Lung microvascular endothelial cell (primary cell): ENCODE results near the gene TMEM167A. TPM values are rescaled to one million over a fixed set of nuclear protein-coding genes. Genes with fewer than 3 reads are reported as not detected.

Experiments
- DNase-seq, 2 donors: peaks; one replicate each; pipeline versions ENCODE4 v3.0.0 to v3.0.0-alpha.2; 2010; ENCODE audit warnings: low read depth in 2 of 2
- total RNA-seq: library from RNA; depleted of rRNA; stranded (reverse); fragments of >200 nt; gene quantifications from 2 replicates; pipeline ENCODE4 v1.2.1, GENCODE V29; 2014

TMEM167A gene
- total RNA-seq, 1 donor from 2014 or later, result 43.3 TPM

GRCh38 chr5:83035373-83036100 is 41.7 kb downstream of the TMEM167A start:
- no peak for DNase-seq

DNA sequence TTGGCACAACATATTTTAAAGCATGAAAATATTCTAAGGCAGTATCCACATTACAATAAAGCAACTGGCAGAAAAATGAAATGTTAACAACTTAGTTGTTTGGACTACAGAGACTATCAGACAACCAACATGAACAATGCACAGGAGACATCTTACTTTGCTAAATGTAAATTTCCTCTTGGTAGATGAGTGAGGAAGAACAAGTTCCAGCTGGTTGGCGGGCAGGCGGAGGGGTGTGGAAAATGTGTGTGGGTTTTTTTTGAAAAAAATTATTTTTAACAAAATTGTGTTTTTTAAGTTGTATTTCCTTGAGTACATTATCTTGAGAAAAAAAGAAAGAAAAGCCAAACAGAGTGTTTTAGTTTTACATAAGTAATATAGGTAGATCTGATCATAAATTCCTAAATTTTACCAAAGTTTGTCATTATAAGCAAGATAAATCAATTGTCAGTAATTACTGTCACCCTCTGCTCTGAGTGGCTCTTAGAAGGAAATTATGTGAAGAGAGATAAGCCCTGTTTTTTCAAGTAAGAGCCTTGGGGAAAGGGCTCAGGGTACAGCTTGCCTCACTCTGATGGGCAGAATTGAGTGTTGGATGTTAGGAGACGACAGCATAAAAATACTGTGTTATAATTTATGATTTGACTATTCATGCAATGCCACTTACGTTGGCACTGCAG is 42.5 kb downstream of the TMEM167A start:
- DNase-seq, result no peak

GRCh38 chr5:83034036-83034435 is 43.2 kb downstream of the TMEM167A start:
- no peak for DNase-seq

DNA sequence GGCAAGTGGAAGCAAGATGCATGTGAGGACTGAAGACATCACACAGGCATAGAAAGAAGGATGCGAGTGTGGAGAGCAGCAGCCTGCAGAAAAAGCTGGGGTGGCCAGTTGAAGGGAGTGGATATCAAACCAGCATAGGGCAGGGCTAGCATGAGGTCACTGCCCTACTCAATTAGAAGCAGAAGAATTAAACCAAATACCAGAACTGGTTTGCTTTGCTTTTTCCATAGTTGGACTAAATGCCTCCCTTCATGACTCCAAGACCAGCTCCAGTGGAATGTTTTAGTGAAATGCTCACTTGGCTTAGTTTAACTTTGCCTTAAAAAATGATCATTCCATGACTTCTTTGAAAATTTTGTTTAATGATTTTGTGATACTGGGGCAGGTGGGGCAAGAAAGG is 45.8 kb downstream of the TMEM167A start:
- DNase-seq, result no peak

DNA sequence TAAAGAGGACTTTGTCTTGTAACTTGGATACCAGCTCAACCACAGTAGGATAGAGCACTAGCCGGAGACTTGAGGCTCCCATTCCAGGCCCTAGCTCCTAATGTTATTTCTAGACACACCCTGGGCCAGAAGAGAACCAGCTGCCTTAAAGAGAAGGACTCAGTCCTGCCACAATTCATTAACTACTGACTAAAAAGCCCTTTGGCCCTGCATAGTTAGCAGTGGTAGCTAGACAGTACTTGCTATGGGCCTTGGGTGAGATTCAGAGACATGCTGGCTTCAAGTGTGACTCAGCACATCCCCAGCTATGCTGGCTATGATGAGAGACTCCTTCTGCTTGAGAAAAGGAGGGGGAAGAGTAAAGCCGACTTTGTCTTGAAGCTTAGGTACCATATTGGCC is 47.3 kb downstream of the TMEM167A start:
- peak in 1 of 2 donors; percentile 7 for DNase-seq

DNA sequence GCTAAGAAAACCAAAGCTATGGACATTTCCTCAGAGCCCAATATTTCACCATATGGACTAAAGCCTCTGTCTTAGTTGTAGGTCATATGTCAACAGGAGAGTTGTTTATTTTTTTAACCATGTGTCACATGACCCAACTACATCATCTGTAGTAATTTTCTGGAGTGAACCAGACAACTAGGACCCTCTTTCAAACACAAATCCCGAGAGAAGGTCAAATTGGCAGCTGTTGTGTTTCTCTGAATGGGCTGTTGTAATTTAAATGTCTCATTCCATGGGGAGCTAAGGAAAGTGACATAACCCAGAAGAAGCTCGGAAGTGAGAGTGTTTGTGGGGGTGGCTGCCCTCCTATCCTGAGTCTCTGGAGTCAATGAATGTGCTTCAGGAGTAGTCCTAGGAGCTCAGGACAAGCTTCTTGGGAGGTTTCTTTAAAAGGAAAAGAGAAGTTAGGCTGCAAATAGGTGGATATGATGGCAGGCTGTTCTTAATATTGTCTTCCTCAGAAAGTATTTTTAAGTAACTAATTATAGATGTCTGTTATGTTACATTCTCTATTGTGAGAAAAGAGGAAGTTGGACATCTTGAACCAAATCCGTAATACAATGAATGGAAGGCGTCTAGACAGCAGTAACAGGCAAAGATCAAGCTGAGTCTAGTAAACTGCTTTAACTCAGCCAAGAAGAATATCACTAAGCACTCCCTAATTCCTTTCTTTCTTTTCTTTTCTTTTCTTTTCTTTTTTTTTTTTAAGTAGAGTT is 50.1 kb downstream of the TMEM167A start:
- DNase-seq, result peak in 1 of 2 donors; percentile 33

- DNase-seq, result no peak
Measured at GRCh38 chr5:83026516-83026915, 50.7 kb downstream of the TMEM167A start.

DNA sequence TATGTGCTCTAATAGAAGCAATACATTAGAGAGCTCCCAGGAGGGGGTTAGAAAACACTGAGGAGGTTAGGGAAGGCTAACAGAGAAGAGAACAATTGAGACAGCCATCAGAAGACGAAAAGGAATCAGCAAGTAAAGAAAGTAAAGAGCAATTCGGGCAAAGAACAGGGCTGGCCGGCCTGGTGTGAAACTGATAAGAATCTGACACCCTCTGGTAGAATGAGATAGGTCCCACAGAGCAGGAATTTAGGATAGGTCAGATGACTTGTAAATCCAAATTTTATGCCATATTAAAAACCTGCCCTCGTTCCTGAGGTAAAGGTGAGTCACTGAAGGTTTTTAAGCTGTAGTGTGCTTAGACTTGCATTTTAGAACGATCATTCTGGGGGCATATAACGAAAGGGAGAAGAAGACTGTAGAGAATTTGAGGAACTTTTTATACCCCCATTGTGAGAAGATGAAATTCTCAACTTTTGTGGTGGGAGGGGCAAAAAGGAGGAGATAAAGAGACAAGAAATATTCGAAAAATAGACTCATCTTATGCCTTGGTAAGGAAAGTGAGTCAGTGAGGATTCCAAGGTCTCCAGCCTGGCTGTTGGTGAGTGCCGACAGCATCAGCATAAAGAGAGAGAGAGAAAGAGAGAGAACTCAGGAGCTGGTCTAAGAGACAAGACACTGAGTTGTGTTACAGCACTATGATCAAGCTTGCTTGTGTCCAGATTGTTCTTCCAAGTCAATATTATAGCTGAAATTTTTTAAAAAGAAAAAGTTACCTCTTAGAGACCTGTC is 51.3 kb downstream of the TMEM167A start:
- DNase-seq, result no peak

- no peak for DNase-seq
Measured at GRCh38 chr5:83022334-83022733, 54.9 kb downstream of the TMEM167A start.

- DNase-seq, result no peak
Measured at GRCh38 chr5:83015676-83016075, 61.5 kb downstream of the TMEM167A start.

DNA sequence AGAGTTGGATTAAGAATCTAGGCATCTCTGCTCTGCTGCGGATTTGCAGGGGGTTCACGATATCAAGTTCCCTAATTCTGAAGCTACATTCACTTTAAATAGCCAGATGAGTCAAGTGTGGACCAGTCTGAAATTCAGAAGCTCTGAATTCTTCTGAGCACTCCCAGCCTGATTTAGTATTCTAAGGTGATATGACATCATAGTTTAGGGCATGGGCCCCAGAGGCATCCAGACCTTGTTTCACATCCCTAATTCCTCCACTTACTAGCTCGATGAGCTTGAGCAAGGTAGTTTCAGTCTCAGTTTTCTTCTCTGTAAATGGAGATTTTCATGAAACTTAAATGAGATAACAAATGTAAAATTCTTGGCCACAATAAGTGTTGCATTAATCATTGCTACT is 65.2 kb downstream of the TMEM167A start:
- DNase-seq, result no peak

DNA sequence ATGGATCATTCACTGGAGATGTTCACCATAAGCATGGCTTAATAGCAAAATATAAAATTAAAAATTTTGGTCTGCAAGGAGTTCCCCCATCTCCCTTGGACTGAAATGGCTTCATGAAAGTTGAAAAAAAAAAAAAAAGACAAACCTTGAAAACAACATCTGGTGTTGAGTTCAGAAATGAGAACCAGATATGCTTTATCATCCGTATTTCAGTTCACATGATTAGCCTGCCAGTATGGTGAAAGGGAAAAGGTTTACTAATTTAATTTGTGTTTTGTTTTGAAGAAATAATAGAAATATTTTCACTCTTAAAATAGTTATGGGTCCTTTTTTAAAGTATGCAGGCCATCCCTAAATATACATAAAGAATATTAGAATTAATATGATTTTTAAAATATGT is 67.8 kb downstream of the TMEM167A start:
- no peak for DNase-seq

- DNase-seq, result no peak
Measured at GRCh38 chr5:83007755-83008154, 69.4 kb downstream of the TMEM167A start.

DNA sequence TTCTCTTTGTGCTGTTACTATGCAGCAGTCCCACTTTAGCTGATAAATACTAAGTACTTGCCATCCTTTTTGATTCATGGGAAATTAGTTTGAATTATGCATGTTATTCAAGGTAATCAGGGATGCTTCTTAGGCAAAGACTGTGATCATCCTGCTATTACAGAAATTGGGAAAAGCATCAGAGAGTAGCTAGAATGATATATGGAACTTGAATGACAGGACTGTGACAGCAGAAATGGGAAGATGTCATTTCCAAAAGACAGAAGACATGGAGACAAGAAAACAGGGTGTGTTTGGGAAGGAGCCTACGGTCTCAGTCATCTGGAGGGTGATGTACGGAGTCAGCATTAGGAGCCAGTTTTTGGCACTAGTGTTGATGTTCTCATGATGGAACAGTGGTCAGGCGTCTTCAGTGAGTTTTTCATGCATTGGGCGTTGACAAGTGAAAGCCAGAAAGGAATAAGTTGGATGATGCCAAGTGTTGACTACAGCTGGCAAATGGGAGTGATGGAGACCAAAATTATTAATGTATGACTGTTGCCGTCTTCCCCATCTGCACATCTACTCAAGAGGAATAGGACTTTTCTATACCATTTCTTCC is 70.4 kb downstream of the TMEM167A start:
- no peak for DNase-seq

DNA sequence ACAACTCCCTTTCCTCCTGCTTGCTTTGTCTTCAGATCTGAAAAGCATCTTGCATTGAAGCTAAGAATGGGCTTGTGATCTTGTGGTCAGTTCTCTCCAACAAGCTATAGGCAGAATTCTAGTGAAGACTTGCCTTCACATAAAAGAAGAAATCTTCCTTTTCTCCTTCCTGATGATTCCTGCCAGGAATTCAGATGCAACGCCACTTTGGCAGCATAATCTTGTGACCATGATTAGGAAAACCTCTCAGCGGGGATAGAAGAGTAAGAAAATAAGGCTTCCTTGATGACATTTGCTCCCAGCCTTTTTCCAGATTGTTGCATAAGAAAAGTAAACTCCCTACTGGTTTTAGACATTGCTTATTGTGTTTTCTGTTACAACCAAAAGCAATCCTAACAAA is 73.4 kb downstream of the TMEM167A start:
- no peak for DNase-seq

Other genes with a start within 250 kb of the TMEM167A start
- 2.0 and 3.5 TPM in 2 replicates for gene XRCC4, start 153 bp upstream of the TMEM167A start, total RNA-seq